Lower leg skin (tissue), 4 donors: ENCODE results near the gene GPC5. TPM values are rescaled to one million over a fixed set of nuclear protein-coding genes. Genes with fewer than 3 reads are reported as not detected.

Source experiments
- DNase-seq, 2 donors: peaks; one replicate each; pipeline ENCODE4 v3.0.0-alpha.2; 2019; ENCODE audit warnings: low spot score in 2 of 2
- H3K4me3 ChIP-seq: fragments of 200-600 bp; sonication (generic); 2 replicates; pipeline ENCODE4 v1.5.1; 2017; ENCODE audit warnings: mild to moderate bottlenecking, low read depth; ENCODE audit not compliant: poor library complexity, severe bottlenecking
- CTCF ChIP-seq, 3 donors: fragments of 450-650 bp; IDR thresholded peaks; one replicate each; pipeline ENCODE4 v1.5.1; 2016; ENCODE audit warnings: antibody characterized with exemption in 3 of 3, mild to moderate bottlenecking in 3 of 3, moderate library complexity in 2 of 3
- POLR2A ChIP-seq, 2 donors: fragments of 450-650 bp; IDR thresholded peaks; one replicate each; pipeline ENCODE4 v1.6.1; 2016 to 2017; ENCODE audit warnings: antibody characterized with exemption in 2 of 2, mild to moderate bottlenecking in 1 of 2, moderate library complexity in 1 of 2
- WGBS, 2 donors: methylation state at CpG; one replicate each; pipeline ENCODE4 v1.1.5; 2018; 5-methylcytosine and 5-hydroxymethylcytosine counted together
- intact Hi-C: fragments of 100-400 bp; cut with DNase I; formaldehyde crosslinking; loops from one replicate; pipeline ENCODE4 v1.15.0; 2023; ENCODE audit warnings: low total_unique reads
- total RNA-seq, 4 donors: library from RNA; depleted of rRNA; stranded (reverse); fragments of >200 nt; gene quantifications; one replicate each; pipeline ENCODE4 v1.1.0, GENCODE V29; 2016

Gene GPC5
- total RNA-seq, 4 donors from 2014 or later = 0.46 to 1.3 (median 0.82) TPM

- no peak for DNase-seq
- intact Hi-C loops = no loop called here
- H3K4me3 ChIP-seq = no peak overlapping the region
- TF ChIP-seq CTCF (IDR thresholded peaks at IDR 0.05) = no peak
- no peak for TF ChIP-seq POLR2A (IDR thresholded peaks at IDR 0.05)
- 60% methylated on average over 2 of the region's 2 CpGs for WGBS, 2 donors
These were observed 343.5 kb downstream of the GPC5 start for GRCh38 chr13:91741925-91742324.

GRCh38 chr13:91744284-91744683 lies 345.9 kb downstream of the GPC5 start:
- no peak for DNase-seq
- TF ChIP-seq POLR2A (IDR thresholded peaks at IDR 0.05) (no peak), CTCF (IDR thresholded peaks at IDR 0.05) (no peak)
- intact Hi-C loops = no loop called here
- H3K4me3 ChIP-seq = no peak overlapping the region

- no peak for DNase-seq
- H3K4me3 ChIP-seq = no peak overlapping the region
- WGBS, 2 donors = 18 to 19% methylated on average over 3 of the region's 3 CpGs
- TF ChIP-seq POLR2A (IDR thresholded peaks at IDR 0.05) (no peak), CTCF (IDR thresholded peaks at IDR 0.05) (no peak)
- intact Hi-C loops = no loop called here
These were observed 347.5 kb downstream of the GPC5 start for GRCh38 chr13:91745967-91746366.

GRCh38 chr13:91747186-91747585 lies 348.8 kb downstream of the GPC5 start:
- TF ChIP-seq POLR2A (IDR thresholded peaks at IDR 0.05) (no peak), CTCF (IDR thresholded peaks at IDR 0.05) (no peak)
- intact Hi-C loops = no loop called here
- WGBS, 2 donors = 24% methylated on average over 2 of the region's 2 CpGs
- DNase-seq = no peak
- H3K4me3 ChIP-seq = no peak overlapping the region

DNA sequence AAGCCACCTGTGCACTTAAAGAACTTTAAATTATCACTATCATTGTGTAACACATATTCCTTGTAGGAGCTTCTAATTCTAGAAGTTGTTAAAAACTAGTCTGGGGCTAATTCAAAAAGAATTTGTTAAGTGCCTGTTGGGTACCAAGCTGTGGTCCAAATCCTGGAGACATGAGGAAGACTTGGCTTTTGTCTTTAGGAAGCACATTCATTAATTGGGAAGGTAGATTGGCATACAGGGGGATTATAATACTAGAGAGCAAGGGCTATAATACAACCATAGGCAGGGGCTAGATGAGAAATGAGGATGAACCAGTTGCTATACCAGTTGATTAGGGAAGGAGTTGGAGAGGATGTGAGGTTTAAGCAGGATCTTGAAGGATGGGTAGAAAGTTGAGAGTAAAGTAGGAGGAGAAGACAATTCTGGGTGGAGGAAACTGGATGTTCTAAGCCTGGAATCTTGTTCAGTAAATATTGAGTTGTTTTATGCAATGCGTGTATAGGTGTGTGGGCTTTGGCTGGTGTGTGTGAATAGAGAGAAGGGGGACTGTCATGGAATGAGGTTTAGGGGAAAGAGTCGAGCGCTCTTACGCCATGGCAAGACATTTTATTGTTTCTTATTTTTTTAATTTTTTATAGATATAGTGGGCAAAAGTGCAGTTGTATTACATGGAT lies 350.1 kb downstream of the GPC5 start:
- TF ChIP-seq POLR2A (IDR thresholded peaks at IDR 0.05) (no peak), CTCF (IDR thresholded peaks at IDR 0.05) (no peak)
- 92% methylated on average over 4 of the region's 4 CpGs for WGBS, 2 donors
- DNase-seq = no peak
- intact Hi-C loops = no loop called here
- no peak overlapping the region for H3K4me3 ChIP-seq

DNA sequence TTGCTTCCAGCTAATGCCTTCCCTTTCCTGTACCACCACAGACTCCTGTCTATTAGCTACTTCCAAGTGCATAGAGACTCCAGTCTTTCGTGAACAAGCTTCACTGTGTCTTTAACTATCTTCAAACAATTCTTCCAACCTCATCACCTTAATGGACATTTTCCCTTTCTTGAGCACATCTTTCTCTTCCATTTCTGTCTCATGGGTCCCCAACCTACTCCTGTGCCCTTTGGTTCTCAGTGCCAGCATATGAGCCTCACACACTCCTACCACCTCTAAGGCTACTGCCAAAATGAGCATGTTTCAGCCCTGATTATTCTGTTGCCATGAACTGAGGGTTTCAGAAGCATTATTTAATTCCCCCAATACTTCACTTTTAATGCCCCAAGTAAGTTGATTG lies 360.3 kb downstream of the GPC5 start:
- WGBS, 2 donors = 70 to 84% methylated on average over 1 of the region's 1 CpG
- intact Hi-C loops = no loop called here
- no peak overlapping the region for H3K4me3 ChIP-seq
- TF ChIP-seq POLR2A (IDR thresholded peaks at IDR 0.05) (no peak), CTCF (IDR thresholded peaks at IDR 0.05) (no peak)
- DNase-seq = no peak
